Neuron (in vitro differentiated cells): Measurements from ENCODE around the gene NDEL1.

Experiments
- H2AFZ ChIP-seq: one replicate; pipeline ENCODE4 v1.6.1; 2013; ENCODE audit warnings: low read depth, mild to moderate bottlenecking, inconsistent platforms, low read length, moderate library complexity
- H3K27me3 ChIP-seq: one replicate; pipeline ENCODE4 v1.6.1; 2013; ENCODE audit warnings: low read length; ENCODE audit not compliant: insufficient read depth
- H3K36me3 ChIP-seq: one replicate; pipeline ENCODE4 v1.6.1; 2013; ENCODE audit warnings: low read length; ENCODE audit not compliant: insufficient read depth
- H3K4me1 ChIP-seq: one replicate; pipeline ENCODE4 v1.6.1; 2013; ENCODE audit warnings: low read length; ENCODE audit not compliant: insufficient read depth
- H3K4me3 ChIP-seq: 2 replicates; pipeline ENCODE4 v1.5.1; 2013; ENCODE audit warnings: mild to moderate bottlenecking, low read length, moderate library complexity
- H3K9me3 ChIP-seq: one replicate; pipeline ENCODE4 v1.6.1; 2013; ENCODE audit warnings: low read length

Gene NDEL1

DNA sequence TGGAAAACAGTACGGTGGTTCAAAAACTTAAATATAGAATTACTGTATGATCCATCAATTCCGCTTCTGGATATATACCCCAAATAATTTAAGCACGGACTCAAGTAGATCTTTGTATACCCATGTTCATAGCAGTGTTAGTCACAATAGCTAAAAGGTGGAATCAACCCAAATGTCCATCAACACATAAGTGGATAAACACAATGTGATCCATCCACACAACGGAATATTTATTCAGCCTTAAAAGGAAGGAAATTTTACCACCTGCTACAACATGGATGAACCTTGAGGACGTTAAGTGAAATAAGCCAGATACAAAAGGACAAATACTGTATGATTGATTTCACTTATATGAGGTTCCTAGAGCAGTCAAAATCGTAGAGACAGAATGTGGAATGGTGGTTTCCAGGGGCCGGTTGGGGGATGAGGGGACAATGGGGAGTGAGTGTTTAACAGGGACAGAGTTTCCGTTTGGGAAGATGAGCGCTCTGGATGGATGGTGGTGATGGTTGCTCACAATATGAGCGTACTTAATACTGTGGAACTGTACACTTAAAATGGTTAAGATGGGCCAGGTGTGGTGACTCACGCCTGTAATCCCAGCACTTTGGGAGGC, 32.7 kb upstream of the NDEL1 start:
- no peak overlapping the region for H3K4me3 ChIP-seq
- peaks cover 5% of the 10 kb centered on the region for H3K27me3 ChIP-seq
- H3K36me3 ChIP-seq: no peaks in the 10 kb centered on the region
- H2AFZ ChIP-seq: no peak overlapping the region
- no peaks in the 10 kb centered on the region for H3K9me3 ChIP-seq
- H3K4me1 ChIP-seq: no peaks in the 10 kb centered on the region

DNA sequence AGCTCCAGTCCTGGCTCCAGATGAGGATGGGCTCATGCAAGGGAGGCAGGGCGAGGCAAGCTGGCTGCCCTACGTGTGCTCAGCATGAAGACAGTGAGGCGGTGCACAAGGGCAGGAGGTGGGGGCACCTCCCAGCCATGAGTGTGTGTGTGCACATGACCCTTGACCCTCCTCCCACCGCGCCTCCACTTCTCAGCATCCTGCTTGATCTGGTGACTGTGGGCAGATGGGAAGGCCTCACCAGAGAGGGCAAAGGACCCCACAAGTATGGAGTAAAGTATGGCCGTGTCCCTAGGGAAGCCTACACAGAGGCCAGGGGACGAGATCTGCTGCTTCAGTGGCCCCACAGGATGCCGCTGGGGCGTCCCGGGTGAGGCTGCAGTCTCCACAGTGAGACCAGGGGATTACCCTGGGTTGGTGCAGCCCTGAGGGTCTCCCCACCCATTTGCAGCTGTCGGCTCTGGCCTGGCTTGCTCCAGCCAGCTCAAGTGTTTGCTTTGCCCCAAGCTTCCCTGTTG, 30.1 kb upstream of the NDEL1 start:
- Histone ChIP-seq H2AFZ (no peak overlapping the region), H3K9me3 (no peaks in the 10 kb centered on the region), H3K4me3 (no peak overlapping the region), H3K4me1 (no peaks in the 10 kb centered on the region), H3K36me3 (no peaks in the 10 kb centered on the region), H3K27me3 (peaks cover 5% of the 10 kb centered on the region)

DNA sequence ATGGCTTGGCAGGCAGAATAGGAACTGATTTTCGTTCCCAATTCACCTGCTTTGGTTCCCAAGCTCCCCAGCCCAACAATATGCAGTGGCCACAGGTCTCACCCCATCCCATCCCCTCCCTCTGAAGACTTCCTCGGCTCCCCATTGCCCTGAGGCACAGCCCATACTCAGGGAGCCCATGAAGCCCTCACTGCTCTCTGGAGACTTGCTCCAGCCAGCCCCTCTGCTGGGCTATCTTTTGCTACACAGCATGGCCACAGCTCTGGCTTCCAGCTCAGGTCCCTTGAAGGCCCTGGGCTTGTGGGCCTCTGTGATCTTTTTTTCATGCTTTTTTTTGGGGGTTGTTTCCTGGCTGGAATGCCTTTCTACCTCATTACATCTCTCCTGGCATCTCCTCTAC, 29.5 kb upstream of the NDEL1 start:
- Histone ChIP-seq H2AFZ (no peak overlapping the region), H3K4me3 (no peak overlapping the region), H3K9me3 (no peaks in the 10 kb centered on the region), H3K4me1 (no peaks in the 10 kb centered on the region), H3K36me3 (no peaks in the 10 kb centered on the region), H3K27me3 (peaks cover 3% of the 10 kb centered on the region)

DNA sequence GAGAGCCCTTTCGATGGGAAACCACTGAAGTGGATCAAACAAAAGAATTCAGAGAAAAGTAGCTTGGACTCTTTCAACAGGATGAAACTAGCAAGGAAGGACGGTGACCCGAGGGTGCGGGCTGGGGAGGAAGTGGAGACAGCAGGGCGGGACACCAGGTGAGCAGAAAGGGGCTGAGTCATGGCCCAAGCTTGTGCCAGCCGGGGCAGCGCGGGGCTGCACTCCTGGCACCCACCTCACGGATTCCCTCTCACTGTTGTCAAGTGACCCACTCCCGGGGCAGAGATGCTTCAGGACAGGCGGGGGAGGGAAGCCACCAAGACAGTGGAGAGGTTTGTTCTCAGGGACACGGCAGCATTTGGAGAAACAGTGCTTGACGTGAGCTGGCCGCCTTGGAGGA, 27.3 kb upstream of the NDEL1 start:
- H3K36me3 ChIP-seq: no peaks in the 10 kb centered on the region
- no peaks in the 10 kb centered on the region for H3K9me3 ChIP-seq
- H3K4me1 ChIP-seq: no peaks in the 10 kb centered on the region
- H3K4me3 ChIP-seq: no peak overlapping the region
- H3K27me3 ChIP-seq: peaks cover 3% of the 10 kb centered on the region
- no peak overlapping the region for H2AFZ ChIP-seq

DNA sequence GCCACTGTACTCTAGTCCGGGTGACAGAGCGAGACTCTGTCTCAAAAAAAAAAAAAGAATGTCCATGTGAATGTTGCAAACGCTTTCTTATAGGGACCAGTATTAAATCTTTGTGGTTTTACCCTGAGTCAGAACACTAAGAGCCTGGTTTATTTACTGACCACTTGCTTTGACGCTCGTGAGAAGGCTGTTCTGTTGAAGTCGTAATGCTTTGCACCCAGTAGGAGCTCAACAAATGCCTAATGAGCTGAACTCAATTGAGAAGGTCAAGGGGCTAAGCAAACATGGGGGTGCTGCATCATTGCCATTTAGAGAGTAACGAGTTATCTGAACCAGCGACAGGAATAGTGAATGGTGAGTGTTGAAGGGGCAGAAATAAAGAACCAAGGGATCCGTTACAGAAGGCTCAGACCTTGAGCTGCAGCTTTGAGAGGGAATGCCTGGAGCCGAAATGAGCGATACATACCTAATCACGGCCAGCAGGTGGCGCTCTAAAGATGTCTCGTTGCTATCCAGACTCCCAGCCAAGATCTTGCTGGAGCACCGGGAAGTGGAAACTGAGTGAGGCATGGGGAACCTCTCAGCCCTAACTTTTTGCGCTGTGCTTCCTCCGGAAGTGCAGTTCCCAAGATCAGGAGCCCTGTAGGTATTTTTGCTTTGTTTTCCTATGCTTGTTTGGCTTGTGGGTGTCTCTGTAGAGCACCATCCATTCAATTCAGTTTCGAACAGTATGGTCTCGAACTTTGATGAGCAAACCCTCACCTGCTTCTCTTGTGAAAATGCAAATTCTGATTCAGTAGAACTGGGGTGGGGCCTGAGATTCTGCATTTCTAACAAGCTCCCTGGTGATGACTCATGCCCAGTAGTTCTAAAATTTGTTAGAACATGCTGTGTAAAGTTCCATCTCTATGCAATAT, 25.5 kb upstream of the NDEL1 start:
- Histone ChIP-seq H3K9me3 (no peaks in the 10 kb centered on the region), H3K4me1 (no peaks in the 10 kb centered on the region), H3K4me3 (no peak overlapping the region), H2AFZ (no peak overlapping the region), H3K27me3 (peaks cover 3% of the 10 kb centered on the region), H3K36me3 (no peaks in the 10 kb centered on the region)

DNA sequence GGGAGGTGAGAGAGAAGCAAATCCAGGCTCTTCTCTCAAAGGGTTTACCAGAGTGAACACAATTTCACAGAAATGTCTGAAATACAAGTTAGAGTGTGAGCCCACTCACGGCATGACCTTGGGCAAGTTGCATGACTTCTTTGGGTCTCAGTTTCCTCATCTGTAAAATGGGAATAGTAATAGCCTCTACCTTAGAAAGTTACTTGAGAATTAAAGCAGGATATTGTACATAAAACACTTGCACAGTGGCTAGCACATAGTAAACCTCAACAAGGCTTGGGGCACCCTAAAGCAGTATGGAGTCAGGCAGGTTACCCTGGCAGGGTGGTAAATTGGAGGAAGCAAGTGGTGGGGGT, 24.8 kb upstream of the NDEL1 start:
- Histone ChIP-seq H3K36me3 (no peaks in the 10 kb centered on the region), H3K4me3 (no peak overlapping the region), H2AFZ (no peak overlapping the region), H3K9me3 (no peaks in the 10 kb centered on the region), H3K4me1 (no peaks in the 10 kb centered on the region), H3K27me3 (peaks cover 3% of the 10 kb centered on the region)

DNA sequence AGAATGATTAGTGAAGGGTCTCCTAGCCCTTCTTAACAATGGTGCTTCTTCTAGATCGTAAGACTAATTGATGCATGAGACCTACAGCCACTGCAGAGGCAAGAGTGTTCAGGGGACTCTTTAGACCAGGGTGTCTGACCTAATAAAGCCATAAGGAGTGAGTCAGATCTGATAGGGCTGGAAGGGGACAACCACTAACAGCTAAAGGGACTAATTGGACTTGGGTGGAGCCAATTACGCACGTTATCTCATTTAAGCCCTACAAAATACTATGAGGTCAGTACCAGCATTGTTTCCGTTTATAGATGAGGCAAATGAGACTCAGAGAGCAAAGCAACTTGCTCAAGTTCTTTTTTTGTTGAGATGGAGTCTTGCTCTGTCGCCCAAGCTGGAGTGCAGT, 23.6 kb upstream of the NDEL1 start:
- Histone ChIP-seq H3K36me3 (no peaks in the 10 kb centered on the region), H3K9me3 (no peaks in the 10 kb centered on the region), H3K4me1 (no peaks in the 10 kb centered on the region), H2AFZ (no peak overlapping the region), H3K27me3 (peaks cover 3% of the 10 kb centered on the region), H3K4me3 (no peak overlapping the region)

DNA sequence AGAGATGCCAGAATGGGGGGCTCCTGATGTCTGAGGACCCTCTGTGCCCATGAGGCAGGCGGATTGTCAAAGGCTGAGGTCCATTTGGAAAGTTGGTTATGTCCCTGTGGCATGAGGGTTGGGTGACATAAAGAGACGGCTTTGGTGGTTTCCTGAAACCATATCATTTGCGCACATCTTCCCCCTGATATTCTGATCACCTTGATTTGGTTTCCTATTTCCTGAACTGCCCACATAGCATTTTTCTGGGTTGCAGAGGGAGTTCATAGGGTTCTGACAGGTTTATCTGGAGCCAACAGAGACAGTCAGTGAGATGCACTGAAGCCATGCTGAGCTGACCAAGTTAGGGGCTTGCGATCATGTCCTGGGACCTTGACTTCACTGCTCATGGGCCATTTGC, 22.4 kb upstream of the NDEL1 start:
- Histone ChIP-seq H3K9me3 (no peaks in the 10 kb centered on the region), H3K36me3 (no peaks in the 10 kb centered on the region), H3K27me3 (peaks cover 8% of the 10 kb centered on the region), H3K4me3 (no peak overlapping the region), H3K4me1 (no peaks in the 10 kb centered on the region), H2AFZ (no peak overlapping the region)

DNA sequence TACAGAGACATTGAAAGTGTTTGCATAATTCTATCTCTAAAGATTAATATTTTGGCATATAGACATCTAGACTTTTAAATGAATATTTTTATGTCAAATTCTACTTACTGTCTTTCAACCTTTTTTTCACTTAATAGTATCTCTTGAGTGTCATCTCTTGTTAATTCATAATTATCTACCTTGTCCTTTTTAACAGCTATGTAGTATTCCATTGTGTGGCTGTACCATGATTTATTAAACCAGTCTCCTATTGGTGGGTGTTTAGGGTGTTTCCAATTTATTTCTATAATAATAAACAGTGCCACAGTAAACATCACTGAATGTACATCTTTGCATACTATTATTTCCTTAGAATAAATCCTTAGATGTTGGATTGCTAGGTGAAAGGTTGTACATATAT, 21.7 kb upstream of the NDEL1 start:
- Histone ChIP-seq H3K4me3 (no peak overlapping the region), H3K4me1 (no peaks in the 10 kb centered on the region), H2AFZ (no peak overlapping the region), H3K27me3 (peaks cover 8% of the 10 kb centered on the region), H3K36me3 (no peaks in the 10 kb centered on the region), H3K9me3 (no peaks in the 10 kb centered on the region)

DNA sequence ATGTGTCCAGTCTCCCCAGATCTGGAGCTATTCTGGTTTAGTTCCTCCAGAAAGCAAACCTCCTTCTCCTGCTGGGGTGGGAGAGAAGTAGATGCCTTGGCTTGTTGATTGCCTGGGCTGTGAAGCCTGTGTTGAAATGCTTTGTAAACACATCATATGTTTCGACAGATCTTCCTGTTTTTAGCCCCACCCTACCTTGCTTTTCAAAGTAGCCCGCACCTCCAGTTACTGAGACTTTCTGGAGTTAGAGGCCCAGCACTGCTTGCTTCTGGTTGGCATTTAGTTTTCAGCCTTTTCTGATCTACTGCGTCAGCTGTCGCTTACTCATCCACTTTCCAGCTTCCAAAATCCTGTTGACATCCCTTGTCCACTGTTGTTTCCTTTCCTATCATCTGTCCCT, 17.9 kb upstream of the NDEL1 start:
- no peaks in the 10 kb centered on the region for H3K36me3 ChIP-seq
- H3K9me3 ChIP-seq: no peaks in the 10 kb centered on the region
- no peak overlapping the region for H2AFZ ChIP-seq
- H3K4me1 ChIP-seq: no peaks in the 10 kb centered on the region
- no peak overlapping the region for H3K4me3 ChIP-seq
- peaks cover 7% of the 10 kb centered on the region for H3K27me3 ChIP-seq

DNA sequence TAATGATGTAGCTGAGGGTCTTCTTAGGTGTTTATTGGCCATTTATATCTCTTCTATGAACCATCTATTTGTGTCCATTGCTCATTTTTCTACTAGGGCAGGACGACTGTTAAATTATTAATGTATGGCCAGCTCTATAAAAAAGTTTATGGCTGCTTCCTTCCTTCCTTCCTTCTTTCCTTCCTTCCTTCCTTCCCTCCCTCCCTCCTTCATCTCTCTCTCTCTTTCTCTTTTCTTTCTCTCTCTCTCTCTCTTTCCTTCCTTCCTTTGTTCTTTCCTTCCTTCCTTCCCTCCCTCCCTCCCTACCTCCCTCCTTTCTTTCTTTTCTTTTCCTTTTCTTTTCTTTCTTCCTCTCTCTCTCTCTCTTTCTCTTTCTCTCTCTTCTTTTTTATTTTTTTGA, 17.2 kb upstream of the NDEL1 start:
- H3K4me1 ChIP-seq: no peaks in the 10 kb centered on the region
- no peak overlapping the region for H3K4me3 ChIP-seq

DNA sequence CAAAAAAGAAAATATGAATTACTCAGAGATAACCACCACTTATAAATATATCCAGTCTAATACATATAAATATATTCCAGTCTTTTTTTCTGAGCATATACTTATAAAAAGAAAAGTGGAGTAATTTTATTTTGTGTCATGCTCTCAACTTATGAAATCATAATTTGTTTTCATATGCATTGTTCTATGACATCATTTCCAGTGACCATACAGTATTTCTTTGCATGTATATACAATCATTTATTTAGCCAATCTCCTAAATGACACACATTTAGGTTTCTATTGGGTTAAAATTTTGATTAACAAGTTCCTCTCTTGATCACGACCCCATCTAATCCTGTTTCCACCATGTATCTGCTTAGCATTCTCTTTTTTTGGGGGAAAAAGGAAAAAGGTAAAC, 16.4 kb upstream of the NDEL1 start:
- H3K27me3 ChIP-seq: peaks cover 5% of the 10 kb centered on the region
- no peaks in the 10 kb centered on the region for H3K9me3 ChIP-seq

More for the DNA sequence above, 17.2 kb upstream of the NDEL1 start:
- Histone ChIP-seq H3K9me3 (no peaks in the 10 kb centered on the region), H3K27me3 (peaks cover 5% of the 10 kb centered on the region), H2AFZ (no peak overlapping the region), H3K36me3 (no peaks in the 10 kb centered on the region)

DNA sequence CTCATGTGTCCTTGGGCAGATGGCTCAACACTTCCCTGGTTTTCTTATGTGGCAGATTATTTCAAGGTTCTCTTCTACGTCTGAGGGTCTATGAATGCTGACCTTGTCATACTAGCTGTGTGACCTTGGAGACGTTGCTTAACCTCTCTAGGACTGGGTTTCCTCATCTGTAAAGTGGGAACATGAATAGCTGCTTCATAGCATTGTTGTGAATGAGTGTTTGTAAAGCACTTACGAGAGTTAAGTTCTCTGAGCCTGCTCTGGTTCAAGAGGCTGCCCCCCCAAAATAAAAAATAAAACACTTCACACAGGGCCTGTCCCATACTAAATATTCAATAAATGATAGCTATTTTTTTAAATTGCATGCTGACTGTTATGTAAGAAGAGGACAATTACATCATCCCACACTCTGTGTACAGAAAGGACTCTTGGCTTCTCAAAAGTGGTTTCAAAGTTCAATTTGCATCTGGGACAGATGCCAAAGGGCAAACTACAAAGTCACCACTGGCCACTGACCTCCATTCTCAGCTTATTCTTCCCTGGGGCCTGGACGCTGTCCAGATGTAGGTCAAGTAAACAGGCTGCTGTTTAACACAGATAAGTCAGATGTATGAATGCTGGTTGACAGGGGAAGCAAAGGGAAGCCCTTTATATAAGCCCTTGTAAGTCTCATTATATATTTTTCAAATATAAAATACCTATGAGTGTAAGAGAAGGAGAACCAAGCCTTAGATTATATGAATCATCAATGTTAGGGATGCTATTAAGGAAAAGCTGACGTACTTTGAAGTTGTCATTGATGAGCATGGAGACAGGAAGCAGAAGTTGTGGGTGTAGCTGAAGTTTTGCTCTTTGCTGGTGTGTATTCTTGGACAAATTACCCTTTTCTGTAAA, 15.4 kb upstream of the NDEL1 start:
- no peaks in the 10 kb centered on the region for H3K36me3 ChIP-seq
- H3K4me3 ChIP-seq: no peak overlapping the region
- peaks cover 5% of the 10 kb centered on the region for H3K27me3 ChIP-seq
- peaks cover 3% of the 10 kb centered on the region for H3K4me1 ChIP-seq
- H3K9me3 ChIP-seq: no peaks in the 10 kb centered on the region
- no peak overlapping the region for H2AFZ ChIP-seq

More for the DNA sequence above, 16.4 kb upstream of the NDEL1 start:
- Histone ChIP-seq H3K4me1 (no peaks in the 10 kb centered on the region), H3K4me3 (no peak overlapping the region), H2AFZ (no peak overlapping the region), H3K36me3 (no peaks in the 10 kb centered on the region)
